ENCODE data around the gene EML6.

GRCh38 chr2:54907663-54908062, 184.2 kb downstream of the EML6 start:
- no peak for TF ChIP-seq CREB1 (IDR thresholded peaks at IDR 0.05)
- no peak for TF ChIP-seq CREB1 (CRISPR knock-in tag; IDR thresholded peaks at IDR 0.05)
- no peak for TF ChIP-seq RORA (CRISPR knock-in tag; IDR thresholded peaks at IDR 0.05)
- no peak for TF ChIP-seq SRSF9 (IDR thresholded peaks at IDR 0.05; ENCODE audit: borderline replicate concordance, insufficient read depth, low read depth, low read length, poor library complexity, severe bottlenecking)
- no peak for TF ChIP-seq MEIS1 (CRISPR knock-in tag; IDR thresholded peaks at IDR 0.05; ENCODE audit: borderline replicate concordance)
- TF ChIP-seq ZNF746 (CRISPR knock-in tag; IDR thresholded peaks at IDR 0.05): no peak
- TF ChIP-seq TSC22D2 (CRISPR knock-in tag; IDR thresholded peaks at IDR 0.05; ENCODE audit: borderline replicate concordance): no peak
- TF ChIP-seq ZMAT3 (CRISPR knock-in tag; conservative IDR thresholded peaks at IDR 0.05): no peak
